Measurements from ENCODE around the gene SP110.

GRCh38 chr2:230160112-230160660 lies 59.6 kb downstream of the SP110 start:
- TF ChIP-seq EGR1 (IDR thresholded peaks at IDR 0.05) = no peak
- TF ChIP-seq TEAD4 (IDR thresholded peaks at IDR 0.05) = no peak
- peak; percentile 59 for TF ChIP-seq RAD21 (IDR thresholded peaks at IDR 0.05; ENCODE audit: low read depth)
- no peak for TF ChIP-seq MAX (IDR thresholded peaks at IDR 0.05)

Measured in Ishikawa (cell line).